GM19468 (cell line): ENCODE results near the gene NUP153.
"Not testable (repeated sequence)": the region's sequence is repeated elsewhere in the genome, so short reads cannot be mapped to it uniquely, and the experiment has no call there.

Source experiments
- ATAC-seq: cut with Tn5 transposase; IDR thresholded peaks from one replicate; pipeline ENCODE4 v1.9.1; 2021; ENCODE audit warnings: mild to moderate bottlenecking, moderate library complexity, moderate number of reproducible peaks; ENCODE audit not compliant: unreplicated experiment; ENCODE audit errors: extremely low read depth

NUP153 gene

DNA sequence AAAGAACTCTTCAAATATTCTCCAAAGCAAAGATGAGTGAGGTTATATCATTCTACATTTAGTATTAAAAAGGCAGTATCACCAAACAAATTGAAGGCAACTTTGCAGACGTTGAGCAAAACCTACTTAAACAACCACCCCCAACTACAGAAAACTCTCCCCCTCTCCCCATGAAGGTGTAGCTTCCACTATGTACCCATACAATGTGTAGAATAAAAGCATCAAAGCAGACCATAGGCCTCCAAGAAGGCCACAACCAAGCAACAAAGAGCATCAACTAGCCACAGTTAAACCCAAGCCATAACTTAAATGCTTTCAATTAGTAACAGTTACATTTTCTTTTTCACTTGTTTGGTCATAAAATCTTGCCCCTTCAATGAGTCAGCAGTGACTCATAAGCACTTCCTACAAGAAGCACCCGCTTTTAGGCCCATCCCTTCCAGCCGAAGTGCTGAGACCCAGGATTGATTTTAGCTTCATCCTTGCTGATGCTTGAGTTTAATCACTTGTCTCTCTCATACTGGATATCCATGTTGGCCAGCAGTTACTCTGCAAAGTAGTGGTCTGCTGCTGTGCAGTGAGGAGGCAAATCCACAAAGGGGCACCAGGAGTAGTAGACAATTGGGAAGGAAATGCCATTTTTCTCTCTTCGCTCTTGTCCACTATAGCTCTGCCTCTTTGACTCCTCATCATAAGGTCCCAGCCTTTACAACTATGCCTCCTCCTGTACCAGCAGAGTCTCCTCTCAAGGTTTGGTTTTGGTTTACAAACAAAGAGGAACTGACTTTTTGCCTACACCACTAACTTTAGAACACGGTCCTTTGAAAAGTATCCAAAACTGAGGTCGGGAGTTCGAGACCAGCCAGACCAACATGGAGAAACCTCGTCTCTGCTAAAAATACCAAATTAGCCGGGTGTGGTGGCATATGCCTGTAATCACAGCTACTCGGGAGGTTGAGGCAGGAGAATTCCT, 8.4 kb upstream of the NUP153 start:
- no peak for ATAC-seq

DNA sequence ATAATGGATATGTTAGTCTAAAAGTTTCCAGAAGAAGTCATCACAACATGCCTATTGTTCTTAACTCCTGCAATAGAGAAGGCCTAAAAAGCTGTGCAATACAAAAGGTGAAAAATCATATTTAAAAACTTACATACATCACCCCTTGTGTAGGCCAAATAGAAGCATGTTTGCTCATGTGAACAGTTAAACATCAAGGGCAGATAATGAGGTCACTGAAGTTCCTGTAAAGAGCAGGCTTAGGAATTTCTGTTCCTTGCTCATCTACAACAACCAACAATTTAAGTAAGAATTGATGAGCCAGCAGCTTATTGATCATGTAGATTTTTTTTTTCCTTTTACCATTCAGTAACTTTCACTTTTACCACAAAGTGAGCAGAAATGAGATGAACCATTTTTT, 7.5 kb upstream of the NUP153 start:
- no peak for ATAC-seq

DNA sequence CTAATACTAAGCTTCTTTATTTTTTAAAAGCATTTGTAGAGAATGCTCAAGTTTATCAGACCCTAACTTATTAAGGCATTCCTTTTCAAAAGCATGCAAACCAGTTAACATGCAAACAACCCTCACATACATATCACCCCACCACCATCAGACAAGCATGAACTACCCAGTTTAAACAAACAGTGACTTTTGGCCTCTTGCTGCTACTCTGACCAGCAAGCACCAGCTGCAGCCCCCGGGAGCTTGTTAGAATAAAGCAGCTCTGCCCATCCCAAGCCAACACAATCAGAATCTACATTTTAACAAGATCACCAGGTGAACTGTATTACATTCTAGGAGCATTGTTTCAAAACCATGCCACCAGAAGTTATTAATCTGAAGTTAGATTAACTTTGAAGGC, 5.9 kb upstream of the NUP153 start:
- ATAC-seq: no peak

DNA sequence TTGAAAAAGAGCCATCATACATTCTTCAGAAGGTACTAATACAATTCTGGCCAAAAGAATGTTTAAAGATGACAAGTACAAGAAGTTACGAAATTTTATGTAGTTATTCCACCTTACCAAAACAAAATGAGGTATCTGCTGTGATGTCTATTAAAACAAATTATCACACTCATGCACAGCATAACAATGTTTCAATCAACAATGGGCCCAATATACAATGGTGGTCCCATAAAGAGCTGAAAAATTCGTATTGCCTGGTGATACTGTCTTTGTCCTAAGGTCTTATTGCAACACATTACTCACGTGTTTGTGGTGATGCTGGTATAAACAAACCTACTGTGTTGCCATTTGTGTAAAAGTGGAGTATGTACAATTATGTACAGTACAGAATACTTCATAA, 3.6 kb upstream of the NUP153 start:
- ATAC-seq: no peak

DNA sequence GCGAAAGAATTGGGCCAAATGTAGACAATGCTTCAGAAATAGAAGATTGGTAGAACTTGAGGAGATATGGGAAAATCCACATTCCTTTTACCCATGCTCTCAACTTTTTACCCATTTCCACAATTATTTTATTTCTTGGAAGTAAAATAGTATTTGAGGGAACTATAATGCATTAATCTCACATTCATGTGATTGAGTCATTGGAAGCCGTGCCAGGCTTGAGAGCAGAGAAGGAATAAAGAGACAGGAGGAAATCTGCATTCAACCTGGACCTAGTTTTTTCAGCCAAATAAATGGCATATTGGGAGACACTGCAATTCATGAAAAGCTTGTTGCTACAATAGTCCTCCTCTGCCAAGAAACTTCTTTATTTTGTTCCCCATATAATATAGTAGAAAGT, 2.8 kb upstream of the NUP153 start:
- ATAC-seq: no peak

DNA sequence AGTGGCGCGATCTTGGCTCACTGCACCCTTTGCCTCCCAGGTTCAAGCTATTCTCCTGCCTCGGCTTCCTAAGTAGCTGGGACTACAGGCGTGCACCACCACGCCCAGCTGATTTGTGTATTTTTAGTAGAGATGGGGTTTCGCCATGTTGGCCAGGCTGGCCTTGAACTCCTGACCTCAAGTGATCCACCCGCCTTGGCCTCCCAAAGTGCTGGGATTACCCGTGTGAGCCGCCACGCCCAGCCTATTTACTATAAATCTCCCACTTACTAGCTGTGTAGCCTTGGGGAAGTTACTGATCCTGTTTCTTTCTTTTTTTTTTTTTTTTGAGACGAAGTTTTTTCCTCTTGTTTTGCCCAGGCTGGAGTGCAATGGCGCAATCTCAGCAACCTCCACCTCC, 1.3 kb upstream of the NUP153 start:
- not testable (repeated sequence) for ATAC-seq

DNA sequence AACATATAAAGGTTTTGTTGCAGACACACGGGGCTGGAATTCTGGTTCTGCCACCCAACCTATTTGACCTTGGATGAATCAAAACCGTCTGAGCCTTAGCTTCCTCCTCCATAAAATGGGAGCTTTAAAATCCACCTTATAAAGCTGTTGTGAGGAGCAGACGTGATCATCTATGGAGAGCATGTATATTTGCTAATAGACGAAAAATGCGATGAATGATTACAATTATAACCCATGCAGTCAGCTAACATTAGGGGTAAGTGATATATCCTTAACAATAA, 586 bp upstream of the NUP153 start:
- ATAC-seq: no peak

DNA sequence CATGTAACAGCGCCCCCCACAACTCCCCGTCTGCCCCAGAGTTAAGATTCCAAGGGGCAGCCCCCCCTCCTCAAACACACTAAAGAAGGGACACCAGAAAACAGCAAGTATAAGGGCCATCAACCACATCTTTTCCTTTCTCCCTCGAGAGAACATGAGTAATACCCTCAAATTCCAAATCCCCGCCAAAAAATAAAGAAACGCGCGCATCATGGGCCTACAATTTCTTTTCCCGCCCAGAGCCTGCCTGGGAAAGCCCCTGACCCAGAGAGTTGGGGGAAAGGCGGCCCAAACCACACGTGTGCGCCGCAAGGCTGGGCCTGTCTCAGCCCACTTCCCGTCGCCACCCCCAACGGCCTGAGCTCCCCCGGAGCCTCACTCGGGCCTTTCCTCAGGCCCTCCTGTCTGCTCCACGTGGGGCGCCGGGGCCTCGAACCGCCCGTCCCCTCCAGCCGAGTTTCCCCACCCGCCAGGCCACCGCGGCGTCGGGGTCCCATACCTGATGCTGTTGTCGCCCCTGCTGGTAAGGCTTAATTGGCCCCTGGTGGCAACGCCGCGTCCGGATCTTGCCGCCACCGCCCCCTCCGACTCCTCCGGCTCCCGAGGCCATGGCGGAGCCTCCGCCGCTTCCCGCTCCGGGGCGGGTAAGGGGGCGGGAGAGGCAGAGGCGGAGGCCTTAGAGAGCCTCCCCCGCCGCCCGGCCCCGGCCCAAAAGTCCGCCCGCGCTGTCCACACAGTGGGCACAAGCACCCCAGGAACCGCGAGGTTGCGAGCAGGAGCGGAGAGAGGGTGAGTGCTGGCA, 746 bp downstream of the NUP153 start:
- ATAC-seq: peak; percentile 22

DNA sequence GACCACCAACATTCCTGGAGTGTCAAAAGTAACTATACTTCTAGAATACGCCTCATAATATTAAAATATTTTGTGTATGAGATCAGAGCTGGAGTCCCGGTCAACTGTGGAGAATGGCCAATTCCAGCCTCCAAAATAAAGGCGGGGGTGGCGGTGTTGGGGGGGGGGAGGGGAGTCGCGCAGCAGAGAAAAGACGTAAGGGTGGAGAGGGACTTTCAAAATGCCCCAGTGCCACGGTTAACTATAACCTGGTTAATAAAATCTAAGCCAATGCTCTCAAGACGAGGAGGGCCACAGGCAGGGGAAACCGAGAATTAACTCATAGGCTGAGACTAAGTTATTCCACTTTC, 1.3 kb downstream of the NUP153 start:
- no peak for ATAC-seq

DNA sequence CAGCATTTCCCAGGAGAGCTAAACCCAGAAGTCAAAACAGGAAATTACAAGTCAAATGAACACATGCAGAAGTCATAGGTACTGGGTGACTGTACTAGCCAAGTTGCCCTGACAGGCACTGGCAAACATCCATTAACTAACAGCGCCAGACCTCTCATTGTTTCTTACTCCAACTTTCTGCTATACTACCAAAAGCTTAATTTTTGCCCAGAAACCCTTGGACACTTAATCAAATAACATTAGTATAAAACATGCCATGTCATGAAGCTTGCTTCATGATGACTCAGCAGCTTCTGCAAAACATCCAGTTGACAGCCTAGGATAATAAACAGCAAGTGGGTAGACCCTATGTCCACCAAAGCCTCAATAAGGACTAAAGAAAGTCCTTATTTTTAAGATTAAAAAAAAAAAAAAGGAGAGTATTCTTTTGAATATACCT, 3.5 kb downstream of the NUP153 start:
- ATAC-seq: no peak

DNA sequence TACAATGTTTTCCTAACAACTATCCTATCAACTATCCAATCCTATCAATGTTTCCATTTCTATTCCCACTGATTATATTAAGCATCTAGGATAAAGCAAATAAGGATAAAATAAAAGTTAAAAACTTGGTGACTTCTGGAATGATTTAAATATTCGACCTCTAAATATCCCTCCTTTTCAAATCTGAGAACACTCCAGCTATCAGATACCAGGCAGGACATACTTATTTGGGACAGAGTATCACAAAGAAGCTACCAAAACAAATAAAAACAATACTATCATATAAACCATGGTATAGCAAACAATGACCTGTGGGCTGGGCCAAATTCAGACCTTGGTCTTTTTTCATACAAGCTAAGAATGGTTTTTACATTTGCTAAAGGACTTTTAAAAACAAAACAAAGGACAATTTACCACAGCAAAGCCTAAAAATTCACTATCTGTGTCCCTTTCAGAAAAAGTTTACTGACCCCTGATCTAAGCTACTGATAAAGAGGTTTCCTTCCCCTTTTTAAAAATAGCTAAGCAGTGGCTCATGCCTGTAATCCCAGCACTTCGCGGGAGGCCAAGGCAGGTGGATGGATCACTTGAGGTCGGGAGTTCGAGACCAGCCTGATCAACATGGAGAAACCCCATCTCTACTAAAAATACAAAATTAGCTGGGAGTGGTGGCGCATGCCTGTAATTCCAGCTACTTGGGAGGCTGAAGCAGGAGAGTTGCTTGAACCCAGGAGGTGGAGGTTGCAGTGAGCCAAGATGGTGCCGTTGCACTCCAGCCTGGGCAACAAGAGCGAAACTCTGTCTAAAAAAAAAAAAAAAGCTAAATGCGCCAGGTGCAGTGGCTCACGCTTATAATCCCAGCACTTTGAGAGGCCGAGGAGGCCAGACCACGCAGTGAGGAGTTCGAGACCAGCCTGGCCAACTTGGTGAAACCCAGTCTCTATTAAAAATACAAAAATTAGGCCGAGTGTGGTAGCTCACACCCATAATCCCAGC, 6.0 kb downstream of the NUP153 start:
- ATAC-seq: no peak

DNA sequence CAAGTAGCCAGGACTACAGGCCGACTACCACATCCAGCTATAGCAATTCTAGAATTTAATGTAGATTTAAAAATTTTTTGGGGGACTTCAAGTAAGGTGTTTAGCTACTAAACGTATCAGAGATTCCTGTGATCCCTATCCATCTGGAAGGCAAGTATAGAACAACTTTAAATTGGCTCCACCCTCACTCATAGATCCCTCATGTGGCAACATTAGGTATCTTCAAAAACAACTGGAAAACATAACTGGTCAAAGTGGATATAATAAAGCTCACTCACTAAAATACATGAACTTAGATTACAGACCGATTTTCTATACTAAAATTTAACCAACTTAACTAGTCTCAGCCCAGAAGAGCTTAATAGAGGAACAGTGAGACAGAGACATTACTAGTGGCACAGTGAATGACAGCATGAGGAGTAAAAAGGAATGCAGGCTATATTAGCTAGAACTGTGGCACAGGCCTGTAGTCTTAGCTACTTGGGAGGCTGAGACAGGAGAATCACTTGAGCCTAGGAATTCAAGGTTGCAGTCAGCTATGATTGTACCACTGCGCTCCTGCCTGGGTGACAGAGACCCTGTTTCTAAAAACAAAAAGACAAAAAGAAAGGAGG, 14.7 kb downstream of the NUP153 start:
- no peak for ATAC-seq

DNA sequence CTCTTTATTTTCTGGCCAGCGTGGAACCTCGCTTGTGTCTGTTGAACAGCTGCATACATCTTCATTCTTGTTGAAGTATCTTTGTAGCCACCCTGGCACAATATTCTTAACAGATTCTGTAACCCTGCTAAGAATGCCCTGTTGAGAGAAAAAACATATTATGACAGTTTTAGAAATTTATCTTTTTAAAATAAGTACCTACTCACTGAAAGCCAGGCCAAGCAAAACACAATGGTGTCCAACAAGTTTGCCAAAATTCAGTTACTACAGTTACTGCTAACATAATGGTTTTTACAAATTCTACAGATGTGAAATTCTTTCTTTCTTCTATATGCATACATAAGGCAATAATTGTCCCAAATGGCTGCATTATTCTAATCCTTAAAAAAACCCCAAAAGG, 18.2 kb downstream of the NUP153 start:
- ATAC-seq: no peak

DNA sequence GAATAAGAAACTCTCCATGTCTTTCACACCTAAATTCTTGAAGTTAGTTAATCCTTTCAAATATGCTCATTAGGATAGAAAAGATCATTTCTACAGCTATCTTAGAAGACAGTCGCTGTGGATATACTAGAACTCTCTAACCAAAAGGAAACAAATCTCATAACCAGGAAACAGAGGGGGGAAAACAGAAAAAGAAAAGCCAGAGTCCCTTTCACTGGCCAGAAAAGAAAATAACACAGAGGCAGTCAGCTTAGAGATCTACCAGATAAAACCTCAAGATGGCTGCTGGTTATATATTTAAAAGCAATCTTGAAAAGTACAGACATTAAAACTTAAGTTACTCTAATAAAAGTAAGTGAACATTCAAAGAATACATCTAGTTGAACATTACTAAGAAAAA, 19.6 kb downstream of the NUP153 start:
- no peak for ATAC-seq

DNA sequence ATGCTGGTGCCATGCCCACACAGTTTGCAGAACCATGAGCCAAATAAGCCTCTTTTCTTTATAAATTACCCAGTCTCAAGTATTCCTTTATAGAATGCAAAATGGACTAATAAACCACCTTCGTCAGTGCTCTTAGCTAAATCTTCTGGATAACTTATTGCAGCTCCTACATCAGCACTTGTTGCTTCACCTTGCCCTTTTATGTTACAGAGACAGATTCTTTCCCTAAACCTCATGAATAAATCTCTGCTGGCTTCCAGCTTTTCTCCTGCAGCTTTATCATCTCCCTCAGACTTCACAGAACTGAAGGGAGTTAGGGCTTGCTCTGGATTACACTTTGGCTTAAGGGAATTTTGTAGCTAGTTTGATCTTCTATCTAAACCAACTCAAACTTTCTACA, 22.6 kb downstream of the NUP153 start:
- no peak for ATAC-seq

DNA sequence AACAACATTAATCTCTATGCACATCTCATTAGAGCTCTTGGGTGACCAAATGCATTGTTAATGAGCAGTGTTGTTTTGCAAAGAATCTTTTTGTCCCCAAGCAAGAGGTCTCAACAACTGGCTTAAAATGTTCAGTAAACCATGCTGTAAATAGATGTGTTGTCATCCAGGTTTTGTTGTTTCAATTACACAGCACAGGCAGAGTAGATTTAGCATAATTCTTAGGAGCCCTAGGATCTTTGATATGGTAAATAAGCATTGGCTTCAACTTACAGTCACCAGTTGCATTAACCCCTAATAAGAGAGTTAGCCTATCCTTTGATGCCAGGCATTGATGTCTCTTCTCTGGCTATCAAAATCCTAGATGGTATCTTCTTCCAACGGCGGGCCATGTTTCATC, 23.3 kb downstream of the NUP153 start:
- ATAC-seq: no peak

DNA sequence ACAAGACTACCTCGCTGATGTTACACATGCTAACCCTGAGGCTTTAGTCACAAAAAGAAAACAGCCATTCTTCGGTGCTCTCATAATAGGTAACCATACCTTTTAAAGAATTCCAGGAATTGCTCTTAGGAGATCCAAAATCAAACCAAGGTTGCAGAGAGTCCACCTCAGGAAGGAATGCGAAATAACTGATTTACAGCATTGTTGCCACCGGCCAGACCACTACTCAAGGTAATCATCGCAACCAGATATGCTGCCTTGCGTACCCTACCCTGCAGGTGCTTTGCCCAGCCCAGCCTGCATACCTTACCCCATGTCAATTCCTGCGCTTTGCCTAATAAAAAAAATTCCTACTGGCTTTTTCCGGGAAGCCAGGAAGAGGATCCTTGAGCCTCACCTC, 27.0 kb downstream of the NUP153 start:
- ATAC-seq: no peak

DNA sequence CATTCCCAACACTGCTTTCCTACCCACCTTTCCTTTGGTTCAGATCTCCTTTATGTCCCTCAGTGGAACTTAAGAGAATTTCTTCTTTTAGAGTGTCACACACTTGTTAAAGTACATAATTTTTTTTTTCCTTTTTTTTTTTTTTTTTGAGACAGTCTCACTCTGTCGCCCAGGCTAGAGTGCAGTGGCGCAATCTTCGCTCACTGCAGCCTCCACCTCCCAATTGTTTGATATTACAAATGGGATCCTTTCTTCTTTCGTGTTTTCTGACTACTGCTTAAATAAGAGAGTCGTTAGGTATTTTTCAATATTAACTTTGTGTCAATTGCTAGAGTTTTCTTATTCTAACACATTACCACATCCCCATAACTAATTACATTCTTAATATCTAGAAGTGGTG, 29.1 kb downstream of the NUP153 start:
- ATAC-seq: no peak

DNA sequence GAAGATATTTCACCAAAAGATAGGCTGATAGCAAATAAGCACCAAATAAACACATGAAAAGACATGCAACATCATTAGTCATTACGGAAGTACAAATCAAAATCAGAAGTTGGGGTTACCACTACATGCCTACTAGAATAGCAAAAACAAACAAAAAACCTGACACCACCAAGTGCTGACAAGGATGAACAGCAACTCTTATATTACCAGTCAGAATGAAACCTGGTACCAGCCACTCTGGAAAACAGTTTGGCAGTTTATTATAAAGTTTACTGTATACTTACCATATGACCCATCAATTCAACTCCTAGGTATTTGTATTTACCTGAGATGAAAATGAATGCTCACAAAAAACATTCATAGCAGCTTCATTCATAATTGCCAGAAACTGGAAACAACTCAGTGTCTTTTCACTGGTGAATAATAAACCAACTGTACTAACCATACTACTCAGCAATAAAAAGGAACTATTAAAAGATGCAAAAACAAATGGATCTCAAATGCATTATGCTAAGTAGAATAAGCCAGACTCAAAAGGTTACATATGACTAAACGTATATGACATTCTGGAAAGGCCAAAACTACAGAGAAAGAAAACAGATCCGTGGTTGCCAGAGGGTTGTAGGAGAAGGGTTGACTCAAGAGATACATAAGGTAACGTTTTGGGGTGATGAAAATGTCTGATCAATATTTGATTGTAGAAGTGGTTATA, 33.0 kb downstream of the NUP153 start:
- ATAC-seq: no peak
